Calu3 (cell line): ENCODE measurements around the gene LBHD2. TPM values are rescaled to one million over a fixed set of nuclear protein-coding genes. Genes with fewer than 3 reads are reported as not detected.
A peak's percentile ranks its signal among the peaks of the same experiment; 100 is the strongest.
"Not testable (repeated sequence)": the region's sequence is repeated elsewhere in the genome, so short reads cannot be mapped to it uniquely, and the experiment has no call there.

ENCODE experiments used
- BruUV-seq: library from RNA; stranded (reverse); fragments of 400-500 nt; replicated peaks from 2 replicates; lab custom pipeline; 2021; lab: Mats Ljungman, UMichigan
- CTCF ChIA-PET: fragments of 300-600 bp; sonication (Branson Sonifier 250); formaldehyde crosslinking; loops from one replicate; lab custom pipeline; 2022; ENCODE audit warnings: antibody characterized with exemption; lab: Charles Lee
- DNase-seq: peaks from one replicate; pipeline ENCODE4 v3.0.0; 2022
- H3K27ac Mint-ChIP-seq: one replicate; pipeline ENCODE4 v1.8.0; 2022; ENCODE audit warnings: mixed read lengths; ENCODE audit not compliant: unreplicated experiment
- H3K27me3 Mint-ChIP-seq: one replicate; pipeline ENCODE4 v1.8.0; 2022; ENCODE audit warnings: mixed read lengths; ENCODE audit not compliant: unreplicated experiment
- H3K36me3 Mint-ChIP-seq: one replicate; pipeline ENCODE4 v1.8.0; 2022; ENCODE audit warnings: mild to moderate bottlenecking, moderate library complexity, mixed read lengths; ENCODE audit not compliant: insufficient read depth, unreplicated experiment
- H3K4me1 Mint-ChIP-seq: one replicate; pipeline ENCODE4 v1.8.0; 2022; ENCODE audit warnings: mild to moderate bottlenecking, low read depth, mixed read lengths; ENCODE audit not compliant: unreplicated experiment
- H3K4me3 Mint-ChIP-seq: one replicate; pipeline ENCODE4 v1.8.0; 2022; ENCODE audit warnings: mild to moderate bottlenecking, low read depth, moderate library complexity, mixed read lengths; ENCODE audit not compliant: unreplicated experiment
- H3K9me3 Mint-ChIP-seq: one replicate; pipeline ENCODE4 v1.8.0; 2022; ENCODE audit warnings: low read depth, mixed read lengths; ENCODE audit not compliant: unreplicated experiment
- intact Hi-C: fragments of 100-400 bp; cut with micrococcal nuclease; formaldehyde crosslinking; loops from one replicate; pipeline ENCODE4 v1.10.0; 2022; ENCODE audit not compliant: unreplicated experiment
- total RNA-seq: library from RNA; stranded (reverse); gene quantifications from 2 replicates; pipeline ENCODE4 v1.2.3, GENCODE V29; 2022
- TF ChIP-seq, protein P1 (sequence below): fragments of 200-600 bp; IDR thresholded peaks from one replicate; pipeline ENCODE4 v1.8.0; 2022; ENCODE audit warnings: antibody characterized with exemption; ENCODE audit not compliant: unreplicated experiment

The LBHD2 gene
- total RNA-seq, 1 experiment from 2014 or later: not detected

DNA sequence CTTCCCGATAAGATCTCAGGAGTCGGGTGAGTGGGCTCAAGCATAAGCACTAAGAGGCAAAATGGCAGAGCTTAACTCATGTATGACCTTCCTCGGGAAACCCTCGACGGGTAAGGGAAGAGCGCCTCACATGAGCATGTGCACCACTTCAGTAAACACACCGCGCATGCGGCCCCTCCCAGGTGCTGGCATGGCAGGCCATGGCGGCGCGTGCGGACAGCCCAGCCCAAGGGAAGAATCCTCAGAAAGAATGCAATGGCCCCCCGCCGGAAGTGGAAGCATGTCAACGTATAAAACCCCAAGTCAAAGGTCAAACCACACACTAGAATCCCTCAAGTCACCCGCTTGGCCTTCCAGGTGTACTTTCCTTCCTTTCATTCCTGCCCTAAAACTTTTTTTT lies 32.6 kb downstream of the LBHD2 start:
- CTCF ChIA-PET: interaction anchor here (0.7 kb wide), 1 partner anchor 144 kb away, joined by 3 read pairs; no protein-coding TSS in a partner anchor
- BruUV-seq: no TSS peak
- no peak overlapping the region for H3K4me3 Mint-ChIP-seq
- TF ChIP-seq, protein P1, sequence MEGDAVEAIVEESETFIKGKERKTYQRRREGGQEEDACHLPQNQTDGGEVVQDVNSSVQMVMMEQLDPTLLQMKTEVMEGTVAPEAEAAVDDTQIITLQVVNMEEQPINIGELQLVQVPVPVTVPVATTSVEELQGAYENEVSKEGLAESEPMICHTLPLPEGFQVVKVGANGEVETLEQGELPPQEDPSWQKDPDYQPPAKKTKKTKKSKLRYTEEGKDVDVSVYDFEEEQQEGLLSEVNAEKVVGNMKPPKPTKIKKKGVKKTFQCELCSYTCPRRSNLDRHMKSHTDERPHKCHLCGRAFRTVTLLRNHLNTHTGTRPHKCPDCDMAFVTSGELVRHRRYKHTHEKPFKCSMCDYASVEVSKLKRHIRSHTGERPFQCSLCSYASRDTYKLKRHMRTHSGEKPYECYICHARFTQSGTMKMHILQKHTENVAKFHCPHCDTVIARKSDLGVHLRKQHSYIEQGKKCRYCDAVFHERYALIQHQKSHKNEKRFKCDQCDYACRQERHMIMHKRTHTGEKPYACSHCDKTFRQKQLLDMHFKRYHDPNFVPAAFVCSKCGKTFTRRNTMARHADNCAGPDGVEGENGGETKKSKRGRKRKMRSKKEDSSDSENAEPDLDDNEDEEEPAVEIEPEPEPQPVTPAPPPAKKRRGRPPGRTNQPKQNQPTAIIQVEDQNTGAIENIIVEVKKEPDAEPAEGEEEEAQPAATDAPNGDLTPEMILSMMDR: no peak
- DNase-seq: peak; percentile 59
- intact Hi-C loops: no loop called here
- H3K27ac Mint-ChIP-seq: no peak overlapping the region
- H3K9me3 Mint-ChIP-seq: no peaks in the 10 kb centered on the region
- no peaks in the 10 kb centered on the region for H3K27me3 Mint-ChIP-seq
- peaks cover 41% of the 10 kb centered on the region for H3K4me1 Mint-ChIP-seq
- peaks cover 17% of the 10 kb centered on the region for H3K36me3 Mint-ChIP-seq

DNA sequence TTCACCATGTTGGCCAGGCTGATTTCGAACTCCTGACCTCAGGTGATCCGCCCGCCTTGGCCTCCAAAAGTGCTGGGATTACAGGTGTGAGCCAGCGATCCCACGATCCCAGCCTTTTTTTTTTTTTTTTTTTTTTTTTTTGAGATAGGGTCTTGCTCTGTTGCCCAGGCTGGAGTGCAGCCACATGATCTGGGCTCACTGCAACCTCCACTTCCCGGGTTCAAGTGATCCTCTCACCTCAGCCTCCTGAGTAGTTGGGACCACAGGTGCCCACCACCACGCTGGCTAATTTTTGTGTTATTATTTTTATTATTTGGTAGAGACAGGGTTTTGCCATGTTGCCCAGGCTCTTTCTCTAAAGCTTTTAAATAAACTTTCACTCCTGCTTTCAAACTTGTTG lies 33.5 kb downstream of the LBHD2 start:
- H3K27ac Mint-ChIP-seq, H3K4me3 Mint-ChIP-seq, BruUV-seq, H3K9me3 Mint-ChIP-seq, intact Hi-C loops, DNase-seq, H3K27me3 Mint-ChIP-seq: not testable (repeated sequence)
- Mint-ChIP-seq H3K4me1 (peaks cover 41% of the 10 kb centered on the region), H3K36me3 (peaks cover 23% of the 10 kb centered on the region)
- CTCF ChIA-PET: interaction anchor here (0.5 to 0.7 kb wide), 2 partner anchors 52 to 143 kb away, joined by 3 read pairs; no protein-coding TSS in a partner anchor

DNA sequence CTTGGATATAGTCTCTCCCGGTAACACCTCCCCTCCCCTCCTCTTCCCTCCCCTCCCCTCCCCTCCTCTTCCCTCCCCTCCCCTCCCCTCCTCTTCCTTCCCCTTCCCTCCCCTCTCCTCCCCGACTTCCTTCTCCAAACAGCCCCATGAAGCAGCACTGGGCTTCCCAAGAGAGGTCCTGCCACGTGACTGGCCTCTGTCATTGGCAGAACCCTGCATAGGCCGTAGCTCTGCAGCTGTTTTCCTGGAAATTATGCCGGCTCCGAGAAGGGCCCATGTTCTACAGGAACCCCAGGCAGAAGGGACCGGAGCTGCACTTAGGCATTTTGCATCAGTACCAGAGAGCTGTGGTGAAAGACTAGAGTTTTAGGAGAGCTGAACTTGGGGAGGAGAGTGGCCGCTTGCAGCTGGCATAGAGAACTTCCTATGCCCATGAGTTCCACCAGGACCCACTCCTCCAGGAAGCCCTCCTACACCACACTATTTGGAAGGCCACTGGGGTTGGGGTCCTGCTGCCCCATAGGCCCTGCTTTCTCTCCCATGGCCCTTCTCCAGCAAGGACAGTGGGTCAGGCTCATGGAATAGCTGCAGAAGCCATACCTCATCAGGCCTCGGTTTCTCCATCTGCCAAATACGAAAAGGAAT lies 34.1 kb downstream of the LBHD2 start:
- no TSS peak for BruUV-seq
- CTCF ChIA-PET: interaction anchor here (0.5 kb wide), 1 partner anchor 53 kb away, joined by 3 read pairs; no protein-coding TSS in a partner anchor
- peaks cover 23% of the 10 kb centered on the region for H3K36me3 Mint-ChIP-seq

DNA sequence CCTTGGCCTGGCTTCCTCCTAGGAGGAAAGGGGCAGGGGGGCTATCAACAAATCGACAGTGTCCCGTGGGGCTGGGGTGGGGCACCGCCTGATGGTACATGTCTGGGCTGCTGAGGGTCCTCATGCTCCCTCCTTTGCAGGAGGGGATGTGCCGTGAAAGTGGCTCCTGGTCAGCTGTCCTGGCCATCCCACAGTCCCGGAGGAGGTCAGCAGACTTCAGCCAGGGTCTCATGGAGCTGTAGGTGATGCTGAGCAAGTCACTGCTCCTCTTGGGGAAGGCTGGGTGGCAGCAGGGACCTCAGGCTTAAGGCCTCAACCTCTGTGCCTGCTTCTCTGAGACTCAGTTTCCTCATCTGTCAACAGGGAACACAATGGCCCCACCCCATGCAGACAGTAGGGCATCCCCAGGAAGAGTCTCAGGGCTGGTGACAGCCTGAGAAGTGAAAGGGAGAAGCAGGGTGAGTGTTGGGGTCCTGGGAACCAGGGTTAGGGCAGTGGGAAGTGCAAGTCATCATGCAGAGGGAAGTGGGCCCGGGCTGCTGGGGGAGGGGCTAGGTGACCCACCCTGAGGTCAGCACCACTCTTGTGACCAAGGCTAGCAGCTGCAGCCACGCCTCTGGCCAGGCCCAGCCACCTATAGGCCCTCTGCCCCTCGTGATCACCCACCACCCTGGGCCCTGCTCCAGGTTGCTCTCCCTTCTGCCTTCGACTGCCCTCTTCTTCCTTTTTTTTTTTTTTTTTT lies 34.8 kb downstream of the LBHD2 start:
- intact Hi-C loops: no loop called here
- no peak for DNase-seq
- H3K4me3 Mint-ChIP-seq: no peak overlapping the region
- H3K9me3 Mint-ChIP-seq: no peaks in the 10 kb centered on the region
- H3K4me1 Mint-ChIP-seq: peaks cover 34% of the 10 kb centered on the region
- TF ChIP-seq, protein P1: no peak
- no TSS peak for BruUV-seq
- no peaks in the 10 kb centered on the region for H3K27me3 Mint-ChIP-seq
- CTCF ChIA-PET: no interaction called here
- H3K27ac Mint-ChIP-seq: no peak overlapping the region
- H3K36me3 Mint-ChIP-seq: peaks cover 28% of the 10 kb centered on the region

More for the DNA sequence above, 34.1 kb downstream of the LBHD2 start:
- H3K9me3 Mint-ChIP-seq: no peaks in the 10 kb centered on the region
- TF ChIP-seq, protein P1: no peak
- H3K4me1 Mint-ChIP-seq: peaks cover 35% of the 10 kb centered on the region
- no peaks in the 10 kb centered on the region for H3K27me3 Mint-ChIP-seq
- intact Hi-C loops: no loop called here
- DNase-seq: no peak
- H3K4me3 Mint-ChIP-seq: no peak overlapping the region
- no peak overlapping the region for H3K27ac Mint-ChIP-seq

DNA sequence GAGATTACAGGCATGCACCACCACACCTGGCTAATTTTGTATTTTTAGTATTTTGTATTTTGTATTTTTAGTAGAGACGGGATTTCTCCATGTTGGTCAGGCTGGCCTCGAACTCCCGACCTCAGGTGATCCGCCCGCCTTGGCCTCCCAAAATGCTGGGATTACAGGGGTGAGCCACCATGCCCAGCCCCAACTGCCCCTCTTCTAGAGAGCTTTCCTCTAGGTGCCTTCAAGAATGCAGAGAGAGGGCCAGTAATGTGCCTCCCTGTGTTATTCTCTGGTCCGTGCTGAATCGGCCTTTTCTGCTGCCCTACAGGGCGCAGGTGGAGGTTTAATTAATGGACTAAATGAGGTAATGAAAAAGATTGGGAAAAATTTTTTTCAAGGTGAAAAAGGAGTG lies 35.5 kb downstream of the LBHD2 start:
- Mint-ChIP-seq H3K4me1 (peaks cover 40% of the 10 kb centered on the region), H3K36me3 (peaks cover 35% of the 10 kb centered on the region)
- H3K9me3 Mint-ChIP-seq, DNase-seq, H3K27ac Mint-ChIP-seq, H3K27me3 Mint-ChIP-seq, BruUV-seq, CTCF ChIA-PET, intact Hi-C loops, H3K4me3 Mint-ChIP-seq: not testable (repeated sequence)
